Glomerular endothelial cell (primary cell): ENCODE data around the gene KCNE4. TPM values are rescaled to one million over a fixed set of nuclear protein-coding genes. Genes with fewer than 3 reads are reported as not detected.

Source experiments
- DNase-seq: peaks from one replicate; pipeline ENCODE4 v3.0.0-alpha.2; 2011; ENCODE audit warnings: low read depth, low spot score; ENCODE audit errors: extremely low read depth
- total RNA-seq: library from RNA; depleted of rRNA; stranded (reverse); fragments of >200 nt; gene quantifications from 2 replicates; pipeline ENCODE4 v1.2.3, GENCODE V29; 2015

The KCNE4 gene
- total RNA-seq, 1 donor from 2014 or later = 0.47 TPM

GRCh38 chr2:223039618-223040017 is 12.4 kb upstream of the KCNE4 start:
- no peak for DNase-seq

- DNase-seq = no peak
Measured at GRCh38 chr2:223040527-223040926, 11.5 kb upstream of the KCNE4 start.

GRCh38 chr2:223041527-223042109 is 10.4 kb upstream of the KCNE4 start:
- peak; percentile 39 for DNase-seq

DNA sequence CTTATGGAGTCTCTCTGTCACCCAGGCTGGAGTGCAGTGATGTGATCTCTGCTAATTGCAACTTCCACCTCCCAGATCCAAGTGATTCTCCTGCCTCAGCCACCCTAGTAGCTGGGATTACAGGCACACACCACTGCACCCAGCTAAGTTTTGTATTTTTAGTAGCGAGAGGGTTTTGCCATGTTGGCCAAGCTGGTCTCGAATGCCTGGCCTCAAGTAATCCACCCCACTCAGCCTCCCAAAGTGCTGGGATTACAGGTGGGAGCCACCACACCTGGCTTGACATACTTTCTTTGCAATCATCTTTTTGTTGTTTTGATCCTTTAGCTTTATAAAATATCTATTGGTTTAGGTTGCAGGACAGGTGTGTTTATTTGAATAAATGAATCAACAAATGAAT is 9.7 kb upstream of the KCNE4 start:
- no peak for DNase-seq

GRCh38 chr2:223042704-223043118 is 9.3 kb upstream of the KCNE4 start:
- no peak for DNase-seq

GRCh38 chr2:223043164-223043941 is 8.6 kb upstream of the KCNE4 start:
- DNase-seq = no peak

DNA sequence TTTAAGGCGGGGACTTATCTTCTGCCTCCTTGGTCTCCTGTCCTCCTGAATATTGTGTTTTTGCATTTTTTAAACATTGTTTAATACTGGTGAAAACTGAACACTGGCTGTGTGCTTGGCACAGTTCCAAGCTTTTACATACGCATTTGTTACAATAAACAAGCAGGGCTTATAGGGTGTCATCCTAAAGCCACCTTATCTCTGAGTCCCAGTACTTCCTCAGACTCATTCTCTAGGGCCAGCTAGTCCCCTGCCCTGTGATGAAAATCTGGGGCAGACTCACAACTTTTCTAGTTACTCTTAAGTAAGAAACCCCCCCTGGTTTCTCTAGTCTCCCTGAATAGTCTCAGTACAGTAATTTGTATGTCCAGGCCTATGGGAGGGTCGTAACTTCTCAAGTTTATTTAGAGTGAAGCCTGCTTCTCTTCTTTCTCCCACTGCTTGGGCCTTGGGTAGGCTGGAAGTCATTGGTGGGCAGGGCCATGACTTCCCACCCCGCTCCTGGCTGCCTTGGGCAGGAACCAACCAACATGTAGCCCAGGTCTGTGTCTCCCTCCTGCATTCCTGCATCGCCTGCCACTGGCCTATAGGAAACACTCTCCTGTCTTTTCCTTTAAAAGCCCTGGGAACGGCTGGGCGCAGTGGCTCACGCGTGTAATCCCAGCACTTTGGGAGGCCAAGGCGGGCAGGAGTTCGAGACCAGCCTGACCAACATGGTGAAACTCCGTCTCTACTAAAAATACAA is 7.7 kb upstream of the KCNE4 start:
- no peak for DNase-seq

DNA sequence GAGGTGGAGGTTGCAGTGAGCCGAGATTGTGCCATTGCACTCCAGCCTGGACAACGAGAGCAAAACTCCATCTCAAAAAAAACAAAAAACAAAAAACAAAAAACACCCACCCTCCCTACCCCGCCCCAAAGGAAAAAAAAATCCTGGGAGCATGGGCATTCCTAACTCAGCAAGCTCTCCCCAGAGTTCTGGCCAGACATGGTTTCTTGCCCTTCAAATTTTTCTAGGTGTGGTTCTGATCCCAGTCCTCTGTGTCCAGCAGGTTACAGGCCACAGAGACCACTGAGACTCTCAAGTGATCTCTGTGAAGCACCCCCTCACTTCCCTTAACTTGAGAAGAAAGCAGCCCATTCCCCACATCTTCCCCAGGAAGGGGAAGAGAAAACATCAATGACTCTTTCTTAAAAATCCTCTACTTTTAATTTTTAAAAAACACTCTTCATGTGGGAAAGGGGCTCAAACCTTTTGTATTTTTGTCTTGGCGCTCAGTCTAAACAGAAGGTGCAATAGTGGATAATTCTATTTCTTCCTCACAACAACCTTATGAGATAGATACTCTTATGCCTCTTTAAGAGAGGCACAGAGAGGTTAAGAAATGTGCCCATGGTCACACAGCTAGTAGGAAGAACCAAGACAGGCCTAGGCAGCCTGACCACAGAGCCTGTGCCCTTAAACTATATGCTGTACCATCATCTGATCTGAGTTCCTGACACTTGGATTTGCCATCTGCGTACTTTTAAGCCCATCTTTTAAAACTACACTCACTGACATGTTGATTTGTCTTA is 6.9 kb upstream of the KCNE4 start:
- DNase-seq = no peak

DNA sequence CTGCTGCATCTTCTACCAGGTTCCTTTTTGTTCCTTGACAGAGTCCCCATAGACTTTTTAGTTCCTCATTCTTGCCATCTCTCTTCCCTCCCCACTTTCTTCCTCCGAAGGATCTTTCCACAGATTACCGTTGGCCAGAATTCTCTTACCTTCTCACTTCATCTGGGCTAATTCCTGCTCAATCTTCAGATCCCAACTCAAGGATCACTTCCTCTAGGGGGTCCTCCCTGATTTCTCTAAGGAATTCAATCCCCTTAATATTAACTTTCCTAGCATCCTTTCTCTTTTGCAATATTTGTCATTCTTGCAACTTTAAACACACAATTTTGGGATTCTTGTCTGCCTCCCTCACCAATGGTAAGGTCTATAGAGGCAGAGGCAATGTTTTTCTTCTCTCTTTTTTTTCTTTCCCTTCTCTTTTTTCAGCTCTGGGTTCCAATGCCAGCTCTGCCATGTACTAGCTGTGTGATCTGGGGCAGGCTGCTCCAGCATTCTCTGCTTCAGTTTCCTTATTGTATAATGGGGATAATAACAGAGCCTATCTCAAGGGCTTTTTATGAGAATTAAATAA is 5.4 kb upstream of the KCNE4 start:
- DNase-seq = no peak

DNA sequence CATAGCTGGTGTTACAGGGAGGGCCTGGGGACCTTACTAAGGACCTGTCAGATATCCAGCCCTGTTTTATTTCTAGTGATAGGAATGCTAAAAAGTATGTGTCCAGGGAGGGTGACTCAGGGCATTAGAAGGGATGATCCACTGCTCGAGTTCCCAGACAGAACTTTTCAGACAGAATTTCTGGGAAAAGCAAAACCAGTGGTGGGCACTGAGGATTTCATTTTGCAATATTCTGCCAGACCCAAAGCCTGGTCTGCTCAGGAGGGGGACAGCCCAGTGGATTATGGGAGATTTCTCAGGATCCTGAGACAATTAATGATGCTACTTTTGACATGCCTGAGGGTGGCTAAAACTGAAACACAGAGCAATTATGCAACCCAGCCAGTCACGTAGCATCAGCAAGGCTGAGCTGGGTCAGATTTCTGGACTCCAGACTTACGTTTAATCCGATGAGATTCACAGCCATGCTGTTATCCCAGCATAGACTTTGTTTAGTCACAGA is 4.7 kb upstream of the KCNE4 start:
- DNase-seq = no peak

GRCh38 chr2:223048519-223048918 is 3.5 kb upstream of the KCNE4 start:
- DNase-seq = no peak

DNA sequence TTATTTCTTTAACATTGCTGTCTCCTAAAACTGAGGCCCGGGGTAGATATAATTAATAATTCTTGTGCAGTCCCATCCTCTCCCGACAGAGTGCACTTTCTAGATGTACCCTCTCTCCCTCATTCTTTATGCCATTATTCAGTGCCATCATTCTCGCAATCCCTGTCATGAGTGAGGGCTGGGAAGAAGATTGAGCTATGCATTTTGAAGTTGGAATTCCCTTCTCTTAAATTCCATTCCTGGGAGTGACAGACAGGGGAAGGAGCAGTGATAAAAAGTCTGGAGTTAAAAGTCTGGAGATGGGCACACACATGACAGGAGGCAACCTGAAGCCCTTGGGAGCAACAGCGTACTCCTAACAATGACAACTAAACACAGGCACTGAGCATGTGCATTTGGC is 2.6 kb upstream of the KCNE4 start:
- DNase-seq = no peak

- DNase-seq = no peak
Measured at GRCh38 chr2:223050188-223050587, 1.8 kb upstream of the KCNE4 start.

- no peak for DNase-seq
Measured at GRCh38 chr2:223050900-223051504, 988 bp upstream of the KCNE4 start.

GRCh38 chr2:223052548-223053483 is 826 bp downstream of the KCNE4 start:
- DNase-seq = no peak

DNA sequence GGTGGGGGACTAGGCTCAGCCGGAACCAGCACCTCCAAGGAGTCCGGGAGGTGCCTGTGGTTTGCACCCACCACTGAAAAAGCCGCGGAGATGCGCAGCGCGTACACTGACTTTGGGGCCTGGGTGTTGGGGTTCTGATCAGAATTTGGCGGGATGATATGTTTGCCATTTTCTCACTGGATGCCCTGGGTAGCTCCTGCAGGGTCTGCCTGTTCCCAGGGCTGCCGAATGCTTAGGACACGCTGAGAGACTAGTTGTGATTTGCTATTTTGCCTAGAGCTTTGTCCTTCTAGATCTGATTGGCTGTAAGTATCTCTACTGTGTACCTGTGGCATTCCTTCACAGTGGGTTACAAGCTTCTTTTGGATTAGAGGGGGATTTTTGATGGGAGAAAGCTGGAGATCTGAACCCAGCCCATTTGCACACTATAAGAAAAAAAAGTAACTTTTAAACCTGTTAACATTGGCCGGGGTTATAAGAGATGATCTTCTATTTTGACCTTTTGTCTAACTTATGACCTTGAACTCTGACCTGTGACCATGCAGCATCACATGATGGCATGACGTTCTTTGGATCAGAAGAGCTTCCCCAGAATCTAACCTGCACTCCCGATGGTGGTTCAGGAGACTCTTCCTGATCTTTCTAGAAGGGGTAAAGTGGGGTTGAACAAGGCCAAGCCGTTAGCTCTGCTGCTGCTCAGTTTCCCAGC is 1.6 kb downstream of the KCNE4 start:
- DNase-seq = no peak

DNA sequence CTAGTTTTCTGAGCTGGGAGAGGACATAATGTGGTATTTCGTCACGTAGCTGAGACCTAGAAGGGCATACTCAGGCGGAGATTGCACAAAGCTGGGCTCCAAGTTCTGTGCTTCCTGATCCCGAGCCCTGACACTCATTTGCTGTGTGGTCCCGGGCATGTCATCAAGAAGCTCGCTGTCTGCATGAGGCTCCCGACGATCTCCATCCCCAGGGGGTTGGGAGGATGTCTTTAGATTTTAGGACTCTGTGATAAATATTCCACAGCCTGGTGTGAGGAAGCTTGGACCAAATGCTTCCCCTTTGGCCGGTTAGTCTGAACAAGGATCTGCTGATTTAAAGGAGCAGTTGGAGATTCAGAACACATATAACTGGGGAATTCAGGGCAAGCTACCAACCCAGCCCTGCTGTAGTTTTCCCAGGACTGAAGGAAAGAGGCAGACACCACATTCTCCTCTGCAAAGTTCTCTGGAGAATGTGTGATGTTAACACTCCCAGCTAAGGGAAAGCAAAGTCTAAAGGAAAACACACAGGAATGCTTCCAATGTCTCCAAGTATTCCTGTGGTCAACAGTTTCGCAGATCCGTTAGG is 2.3 kb downstream of the KCNE4 start:
- DNase-seq = no peak

GRCh38 chr2:223055140-223055539 is 3.1 kb downstream of the KCNE4 start:
- DNase-seq = no peak
